Measurements from ENCODE around the gene MBNL1.
"Not testable (repeated sequence)": the region's sequence is repeated elsewhere in the genome, so short reads cannot be mapped to it uniquely, and the experiment has no call there.

MBNL1 gene

DNA sequence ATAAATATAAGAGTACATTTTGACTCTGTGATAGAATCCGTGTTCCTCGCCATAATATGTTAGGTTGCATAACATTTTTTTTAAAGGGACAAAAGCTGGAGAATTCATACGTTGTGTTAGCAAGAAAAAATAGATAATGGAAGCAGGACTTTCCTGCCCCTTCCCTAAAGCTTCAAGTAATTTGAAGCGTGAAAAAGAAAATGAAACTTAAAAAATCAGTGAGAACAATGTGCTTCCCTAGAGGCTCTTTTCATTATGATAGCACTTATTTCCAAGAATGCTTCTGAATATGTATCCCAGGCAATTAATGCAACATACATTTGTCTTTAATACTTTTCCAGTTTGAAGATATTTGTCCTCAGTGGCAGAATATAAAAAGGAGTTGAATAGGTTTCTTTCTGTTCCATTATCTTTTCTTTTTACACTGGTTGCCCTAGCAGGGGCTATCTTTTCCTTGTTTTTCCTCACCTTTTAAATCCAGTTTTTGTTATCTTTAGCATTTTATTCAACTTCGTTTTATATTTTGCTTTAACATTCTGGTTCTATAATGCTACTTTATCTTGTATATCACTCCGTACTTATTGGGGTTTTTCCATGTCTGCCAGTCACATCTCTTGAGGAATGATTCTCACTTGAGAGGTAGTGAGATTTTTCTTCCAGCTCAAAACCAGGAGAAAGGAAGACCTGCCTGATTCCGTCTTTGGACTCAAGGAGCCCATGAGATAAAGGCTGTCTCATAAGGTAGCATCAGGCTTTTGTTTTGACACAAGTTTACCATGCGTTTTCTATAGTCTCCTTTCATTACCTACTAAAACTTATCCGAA, 113.8 kb downstream of the MBNL1 start:
- DNase-seq, result no peak

DNA sequence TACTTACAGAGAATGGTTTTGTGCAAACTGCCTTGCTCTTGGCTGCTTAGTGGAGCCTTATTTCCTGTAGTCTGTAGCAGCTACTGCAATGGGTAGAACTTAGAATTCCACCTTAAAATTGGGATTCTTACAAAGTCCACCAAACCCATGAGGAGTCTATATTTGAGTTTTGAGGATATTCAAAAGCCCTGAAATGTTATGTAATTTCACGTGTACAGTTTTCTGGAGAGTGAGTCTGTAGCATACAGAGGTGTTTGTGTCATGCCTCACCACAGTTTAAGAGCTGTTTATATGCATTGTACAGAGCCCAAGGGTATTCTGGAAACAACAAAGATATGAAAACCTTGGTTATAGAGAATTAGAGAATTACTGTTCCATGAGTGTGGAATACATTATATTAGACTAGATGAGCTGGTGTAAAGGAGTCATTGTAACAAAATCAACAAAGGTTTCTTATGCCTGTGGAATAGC, 114.4 kb downstream of the MBNL1 start:
- no peak for DNase-seq

DNA sequence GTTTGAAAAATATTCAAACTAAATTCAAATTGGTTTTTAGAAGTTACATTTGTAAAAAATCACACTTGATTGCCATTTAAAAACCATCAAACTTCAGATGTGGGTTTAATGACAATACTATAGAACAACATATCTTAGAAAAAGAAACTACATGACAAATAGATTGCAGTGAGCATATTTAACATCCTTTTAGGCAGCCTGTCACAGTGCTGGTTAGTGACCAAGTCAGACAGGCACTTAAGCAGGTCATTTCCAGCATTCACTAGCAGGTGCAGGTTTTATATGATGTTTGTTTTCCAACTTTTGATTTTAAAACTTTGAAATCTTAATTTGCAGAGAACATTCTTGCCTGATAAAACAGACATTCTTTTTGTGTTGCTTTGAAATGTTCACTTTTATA, 115.7 kb downstream of the MBNL1 start:
- no peak for DNase-seq

DNA sequence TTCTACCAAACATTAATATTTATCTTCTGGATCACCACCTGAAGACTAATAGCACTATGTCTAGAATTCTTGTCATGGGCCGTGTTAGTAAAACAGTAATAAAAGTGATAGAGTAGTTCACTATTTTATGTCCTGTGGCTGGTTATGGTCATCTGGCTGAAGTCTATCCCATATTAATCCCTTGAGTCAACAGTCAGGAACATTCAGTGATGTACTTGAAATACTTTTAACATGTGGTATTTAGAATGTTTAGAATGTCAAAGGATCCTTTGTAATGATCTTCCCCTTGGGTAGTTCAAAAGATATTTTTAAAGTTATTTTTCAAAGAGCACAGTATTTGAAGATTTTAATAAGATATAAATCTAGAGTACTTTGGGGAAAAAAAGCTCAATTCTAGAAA, 117.0 kb downstream of the MBNL1 start:
- DNase-seq, result no peak

DNA sequence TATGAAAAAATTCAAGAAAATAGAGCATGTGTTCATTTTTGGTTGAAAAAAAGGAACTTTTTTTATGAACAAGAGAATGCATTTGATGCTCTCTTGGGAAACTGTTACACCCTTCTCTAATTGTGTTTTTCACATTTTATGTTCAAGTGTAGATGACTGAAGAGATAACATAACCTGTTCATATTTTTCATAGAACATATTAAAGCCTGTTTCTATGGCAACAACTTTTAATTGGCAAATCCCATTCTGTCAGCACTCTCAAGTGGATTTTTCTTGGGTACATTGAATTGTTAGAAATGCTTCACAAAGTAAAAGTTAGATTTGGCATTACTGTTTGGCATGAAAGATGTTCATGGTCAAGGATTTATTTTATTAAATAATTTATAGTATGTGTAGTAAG, 117.5 kb downstream of the MBNL1 start:
- no peak for DNase-seq

DNA sequence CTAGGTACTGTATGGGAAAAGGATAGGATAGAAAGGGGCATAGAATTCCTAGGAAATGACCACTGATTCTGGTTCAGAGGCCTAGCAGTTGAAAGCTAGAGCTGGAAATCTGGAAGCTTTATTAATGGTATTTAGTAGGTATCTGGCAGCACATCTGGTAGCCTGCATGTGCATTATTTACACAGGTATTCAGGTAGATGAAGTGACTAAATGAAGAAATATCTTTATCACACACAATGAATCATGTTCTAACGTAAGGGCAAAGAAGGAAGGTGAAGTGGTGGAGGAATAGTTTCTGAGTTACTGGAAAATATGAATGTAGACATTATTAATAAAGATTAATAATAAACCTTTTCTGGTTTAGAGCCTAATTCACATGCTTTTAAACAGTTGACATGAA, 119.9 kb downstream of the MBNL1 start:
- DNase-seq, result no peak

DNA sequence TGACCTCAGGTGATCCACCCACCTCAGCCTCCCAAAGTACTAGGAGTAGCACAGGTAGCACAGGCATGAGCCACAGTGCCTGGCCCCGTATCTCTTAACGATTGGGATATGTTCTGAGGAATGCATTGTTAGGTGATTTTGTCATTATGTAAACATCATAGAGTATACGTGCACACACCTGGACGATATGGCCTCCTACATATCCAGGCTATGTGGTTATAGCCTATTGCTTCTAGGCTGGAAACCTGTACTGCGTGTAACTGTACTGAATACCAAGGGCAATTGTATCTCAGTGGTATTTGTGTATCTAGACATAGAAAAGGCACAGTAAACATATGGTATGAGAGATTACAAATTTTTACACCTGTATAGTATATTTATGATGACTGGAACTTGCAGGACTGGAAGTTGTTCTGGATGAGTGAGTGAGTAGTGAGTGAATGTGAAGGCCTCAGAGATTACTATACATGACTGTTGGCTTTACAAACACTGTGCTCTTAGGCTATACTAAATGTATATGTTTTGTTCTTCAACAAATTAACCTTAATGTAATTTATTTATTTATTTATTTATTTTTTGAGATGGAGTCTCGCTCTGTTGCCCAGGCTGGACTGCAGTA, 120.7 kb downstream of the MBNL1 start:
- no peak for DNase-seq

DNA sequence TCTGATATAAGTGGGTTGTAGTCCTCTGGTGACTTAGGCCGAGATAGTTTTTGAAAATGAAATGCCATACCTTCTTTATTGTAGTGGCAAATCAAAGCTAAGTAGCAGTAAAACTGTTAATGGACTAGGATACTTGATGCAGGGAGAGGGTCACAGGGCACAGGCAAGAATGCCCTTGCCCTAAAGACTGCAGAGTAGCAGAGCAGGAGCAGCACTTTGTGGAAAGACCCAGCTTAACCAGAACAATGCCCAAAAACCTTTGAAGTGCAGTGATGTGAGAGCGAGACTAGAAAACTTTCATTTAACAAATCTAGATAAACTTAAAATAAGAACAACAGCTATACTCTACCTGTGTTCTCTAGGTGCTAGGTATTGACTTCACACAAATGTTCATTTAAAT, 121.9 kb downstream of the MBNL1 start:
- DNase-seq, result no peak

DNA sequence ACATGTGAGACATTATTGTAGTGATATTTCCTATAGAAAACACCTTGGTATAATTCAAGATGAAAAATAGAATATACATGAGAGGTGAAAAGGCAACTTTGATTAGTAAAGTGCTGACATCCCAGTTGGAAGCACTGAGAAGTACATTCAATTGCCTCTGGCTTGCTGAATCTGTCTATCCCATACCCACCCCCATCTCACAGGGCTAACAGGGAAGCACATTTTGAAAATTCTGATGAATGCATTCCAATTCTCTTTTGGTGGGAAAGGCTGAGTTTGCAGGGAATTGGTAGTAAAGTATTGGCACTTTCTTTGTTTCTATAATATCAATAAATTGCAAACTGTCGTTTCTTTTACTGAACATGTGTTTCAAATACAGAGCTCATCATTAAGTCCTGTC, 122.9 kb downstream of the MBNL1 start:
- no peak for DNase-seq

DNA sequence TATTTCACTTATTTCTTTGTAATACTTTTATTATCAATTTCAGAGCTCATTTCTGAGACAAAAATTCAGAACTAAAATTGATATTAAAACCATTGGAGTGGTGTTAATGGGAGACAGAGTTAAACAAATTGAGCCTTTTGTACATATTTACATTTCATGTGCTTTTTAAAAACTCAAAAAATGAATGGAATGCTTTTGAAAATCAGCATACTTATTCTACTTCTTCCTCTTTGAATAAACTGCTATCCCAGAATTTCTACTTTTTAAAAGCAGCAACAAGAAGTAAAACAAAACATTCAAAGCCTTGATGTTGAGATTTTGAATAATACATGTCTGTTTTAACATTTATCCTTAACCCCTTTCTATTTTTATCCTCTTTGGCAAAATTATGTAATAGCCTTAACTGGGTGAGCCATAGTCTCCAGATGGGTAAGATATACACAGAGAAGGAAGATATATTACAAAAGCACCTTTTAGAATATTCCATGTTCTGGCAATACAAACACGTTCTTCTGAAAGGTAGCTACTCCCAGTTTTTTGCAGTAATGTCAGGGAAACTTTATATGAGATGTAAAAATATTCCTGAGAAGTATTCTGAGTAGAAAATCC, 123.6 kb downstream of the MBNL1 start:
- DNase-seq, result no peak

DNA sequence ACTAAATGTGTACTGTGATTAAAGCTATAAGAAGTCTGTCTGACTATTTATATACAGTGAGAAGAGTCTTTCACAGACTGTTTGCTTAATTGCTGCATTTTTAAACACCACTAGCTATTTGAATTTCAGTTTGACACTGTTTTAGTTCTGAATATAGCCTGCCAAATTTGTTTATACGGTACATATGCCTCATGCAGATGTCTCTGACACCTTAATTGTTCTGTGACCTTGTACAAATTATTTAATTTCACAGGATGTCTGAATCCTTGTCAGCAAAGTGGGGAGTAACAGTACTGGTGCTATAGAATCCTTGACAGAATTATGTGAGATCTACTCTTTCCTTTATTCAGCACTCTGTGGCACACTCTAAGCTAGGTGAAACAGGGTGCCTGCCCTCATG, 125.5 kb downstream of the MBNL1 start:
- no peak for DNase-seq

DNA sequence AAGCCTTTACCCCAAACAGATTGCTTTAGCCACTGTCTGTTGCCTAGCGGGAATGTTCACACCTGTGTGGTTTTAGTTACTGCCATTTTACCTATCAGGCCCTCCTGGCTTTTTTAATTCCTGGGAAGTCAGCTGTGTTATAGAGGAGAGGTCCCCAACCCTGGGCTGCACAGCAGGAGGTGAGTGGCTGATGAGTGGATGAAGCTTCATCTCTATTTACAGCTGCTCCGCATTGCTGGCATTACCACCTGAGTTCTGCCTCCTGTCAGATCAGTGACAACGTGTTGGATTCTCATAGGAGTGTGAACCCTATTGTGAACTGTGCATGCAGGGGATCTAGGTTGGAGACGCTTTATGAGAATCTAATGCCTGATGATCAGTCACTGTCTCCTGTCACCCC, 127.0 kb downstream of the MBNL1 start:
- DNase-seq, result no peak

DNA sequence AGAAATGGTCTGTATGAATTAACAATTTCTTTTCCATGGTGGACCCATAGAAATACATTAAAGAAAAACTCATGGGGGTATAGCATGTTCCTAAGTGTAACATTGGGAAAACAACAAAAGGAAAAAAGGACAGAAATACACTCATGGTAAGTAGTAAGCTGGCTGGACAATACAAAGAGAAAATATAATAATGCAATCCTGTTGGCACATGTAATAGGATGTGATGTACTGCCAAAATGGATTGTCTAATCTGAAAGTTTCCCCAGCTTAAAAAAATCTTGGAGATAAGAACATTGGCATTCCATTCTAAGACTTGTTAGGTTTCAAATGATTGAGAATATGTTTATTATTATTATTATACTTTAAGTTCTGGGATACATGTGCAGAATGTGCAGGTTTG, 128.1 kb downstream of the MBNL1 start:
- no peak for DNase-seq

DNA sequence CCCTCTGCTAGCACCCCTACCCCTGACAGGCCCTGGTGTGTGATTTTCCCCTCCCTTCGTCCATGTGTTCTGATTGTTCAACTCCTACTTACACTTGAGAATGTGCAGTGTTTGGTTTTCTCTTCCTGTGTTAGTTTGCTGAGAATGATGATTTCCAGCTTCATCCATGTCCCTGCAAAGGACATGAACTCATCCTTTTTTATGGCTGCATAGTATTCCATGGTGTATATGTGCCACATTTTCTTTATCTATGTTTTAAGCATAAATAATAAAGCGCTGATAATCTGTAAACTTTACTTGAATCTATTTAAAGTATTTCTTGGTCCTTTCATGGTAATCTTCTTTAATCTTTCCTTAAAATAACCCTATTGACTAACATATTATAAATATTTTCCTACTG, 128.6 kb downstream of the MBNL1 start:
- DNase-seq, result not testable (repeated sequence)

DNA sequence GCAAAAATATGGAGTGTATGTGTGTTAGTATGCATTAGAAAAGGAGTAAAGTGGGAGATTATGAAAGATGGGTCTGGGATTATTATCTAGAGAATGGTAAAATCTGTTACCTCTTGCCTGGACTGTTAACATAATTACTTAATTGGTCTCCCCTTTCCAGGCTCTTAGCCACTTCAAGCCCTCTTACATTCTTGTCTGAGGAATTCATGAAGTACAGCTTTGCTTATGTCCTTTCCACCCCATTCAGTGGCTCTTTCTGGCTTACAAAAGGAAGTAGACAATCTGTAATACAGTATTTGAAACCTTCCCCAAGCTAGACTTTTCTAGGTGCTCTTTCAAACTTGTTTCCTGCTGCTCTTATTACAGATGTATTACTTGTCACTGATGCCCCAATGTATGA, 129.8 kb downstream of the MBNL1 start:
- peak; percentile 33 for DNase-seq

DNA sequence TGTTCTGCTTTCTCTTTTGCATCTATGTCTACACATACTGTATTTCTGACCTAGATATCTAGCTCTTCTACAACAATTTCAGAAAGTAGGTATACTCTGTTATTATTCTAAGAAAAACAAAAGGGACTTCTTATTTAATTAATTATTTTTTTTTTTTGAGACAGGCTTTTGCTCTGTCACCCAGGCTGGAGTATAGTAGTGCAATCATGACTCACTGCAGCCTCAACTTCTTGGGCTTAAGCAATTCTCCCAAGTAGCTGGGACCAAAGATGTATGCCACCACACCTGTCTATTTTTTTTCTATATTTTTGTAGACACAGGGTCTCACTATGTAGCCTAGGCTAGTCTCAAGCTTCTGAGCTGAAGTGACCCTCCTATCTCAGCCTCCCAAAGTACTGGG, 130.6 kb downstream of the MBNL1 start:
- no peak for DNase-seq

DNA sequence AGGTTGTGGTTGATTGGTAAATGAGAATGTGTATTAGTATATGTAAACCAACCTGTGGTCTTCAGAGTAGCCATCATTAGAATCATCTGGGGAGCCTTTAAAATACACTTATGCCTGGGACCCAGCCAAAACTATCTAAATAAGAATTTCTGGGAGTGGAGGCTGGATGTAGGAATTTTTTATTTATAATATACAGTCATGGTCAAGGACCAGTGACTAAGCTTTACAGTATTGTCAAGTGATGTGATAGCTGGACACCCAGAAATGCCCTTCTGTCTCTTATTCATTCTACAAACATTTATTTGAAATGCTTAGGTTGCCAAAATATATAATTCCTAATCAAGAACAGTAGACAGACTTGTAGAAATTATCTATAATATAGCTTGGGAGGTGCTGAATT, 132.2 kb downstream of the MBNL1 start:
- no peak for DNase-seq

DNA sequence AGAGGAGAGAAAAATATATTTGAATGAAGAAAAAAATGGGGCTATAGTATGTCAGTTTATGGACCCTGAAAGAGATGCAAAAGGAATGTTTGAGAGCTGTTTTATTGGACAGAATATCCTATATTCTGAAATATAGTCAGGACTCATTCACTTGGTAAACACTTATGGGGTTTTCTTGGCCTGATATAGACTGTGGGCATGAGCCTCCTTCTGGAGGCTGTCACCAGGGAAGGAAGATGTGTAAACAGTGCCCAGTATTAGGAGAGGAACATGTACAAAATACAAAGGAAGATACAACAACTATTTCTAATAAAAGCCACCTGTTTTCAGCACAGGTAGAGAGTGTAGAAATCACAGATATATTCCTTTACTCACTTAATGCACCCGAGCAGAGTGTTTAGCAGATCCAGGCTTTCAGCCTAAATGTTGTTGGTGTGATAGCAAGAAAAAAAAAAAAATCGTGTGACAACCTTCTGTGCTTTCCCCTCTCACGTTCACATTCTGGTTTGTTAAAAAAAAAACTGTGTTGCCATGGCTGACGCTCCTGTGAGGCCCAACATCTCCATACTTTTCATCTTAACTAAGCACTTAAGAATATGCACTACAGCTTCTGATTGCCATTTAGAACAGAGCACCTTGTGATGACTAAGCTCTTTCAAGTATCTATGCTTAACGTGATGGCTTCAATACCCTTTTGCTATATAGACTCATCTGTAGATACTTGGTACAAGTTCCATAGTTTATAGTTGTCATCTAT, 134.1 kb downstream of the MBNL1 start:
- DNase-seq, result peak; percentile 58

DNA sequence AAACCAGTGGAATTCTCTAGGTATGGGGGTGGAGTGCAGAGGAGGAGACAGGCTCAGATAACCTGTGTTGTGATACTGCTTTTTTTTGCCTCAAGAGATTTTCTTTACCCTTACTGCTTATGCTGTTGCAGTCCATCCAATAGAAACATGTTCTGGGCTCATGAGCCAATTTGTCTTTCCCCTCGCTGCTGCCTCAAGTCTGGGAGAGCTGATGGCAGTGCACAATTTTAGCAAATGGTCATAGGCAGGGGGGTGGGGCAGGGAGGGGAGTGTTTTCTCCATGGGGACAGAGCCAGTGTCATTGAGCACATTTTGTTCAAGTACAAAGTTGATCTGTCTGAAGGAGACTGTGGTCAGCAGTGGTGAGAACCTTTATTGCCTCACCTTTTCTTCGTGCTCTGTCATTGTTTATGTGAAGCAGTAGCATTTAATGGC, 134.9 kb downstream of the MBNL1 start:
- DNase-seq, result no peak

DNA sequence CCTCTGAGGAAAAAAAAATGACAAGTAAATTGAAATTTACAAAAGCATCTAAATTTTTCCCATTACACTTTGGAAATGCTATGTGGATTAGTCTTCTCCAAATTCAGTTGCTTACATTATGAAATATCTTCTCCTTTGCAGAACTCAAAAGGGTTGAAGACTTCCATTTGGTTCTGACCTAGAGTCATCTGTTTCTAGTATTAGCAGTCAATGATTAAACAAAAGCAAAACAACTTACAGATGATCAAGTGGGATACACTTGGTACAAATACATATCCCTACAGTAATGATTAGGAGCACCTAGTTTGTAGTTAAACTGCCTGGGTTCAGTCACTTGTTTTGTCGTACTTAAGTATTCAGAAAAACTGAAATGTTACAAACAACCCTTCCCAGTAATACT, 136.2 kb downstream of the MBNL1 start:
- DNase-seq, result no peak

DNA sequence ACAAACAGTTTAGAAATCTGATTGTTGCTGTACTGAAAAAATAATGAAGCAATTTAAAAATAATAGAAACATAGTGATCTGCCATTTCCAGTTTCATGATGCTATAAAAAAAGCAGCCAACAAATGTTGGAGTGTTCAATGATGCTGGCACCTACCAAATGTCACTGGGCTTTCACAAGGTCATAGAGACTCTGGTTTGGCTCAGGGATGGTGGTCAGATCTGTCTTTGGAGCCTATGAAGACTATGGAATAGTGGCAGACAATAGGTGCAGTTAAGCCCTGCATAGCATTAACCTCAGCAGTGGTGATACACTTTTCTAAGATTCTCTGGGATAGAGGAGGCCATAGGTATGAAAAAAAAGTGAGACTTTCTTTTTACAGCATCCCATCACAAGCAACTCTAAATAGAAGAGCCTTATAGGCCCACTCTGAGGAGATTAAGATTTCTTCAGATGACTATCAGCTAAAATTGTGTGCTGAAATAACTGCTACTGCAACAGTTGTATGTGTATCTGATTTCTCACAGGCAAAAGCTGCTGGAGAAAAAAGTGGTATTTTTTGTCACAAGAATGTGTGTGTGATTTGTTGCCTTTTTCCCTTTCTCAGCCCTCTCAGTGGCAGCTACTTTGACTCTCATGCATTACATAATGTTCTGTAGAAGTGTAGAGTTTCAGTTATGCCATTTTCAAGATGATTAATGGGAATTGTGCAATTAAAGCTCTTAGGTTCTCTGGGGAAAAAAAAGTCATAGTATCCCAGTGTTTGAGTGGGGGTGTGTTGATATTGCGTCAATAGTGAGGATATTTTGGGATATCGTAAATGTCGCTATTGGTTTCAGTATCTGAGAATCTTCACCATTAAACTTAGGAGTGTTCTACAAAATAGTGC, 137.4 kb downstream of the MBNL1 start:
- DNase-seq, result peak; percentile 67

DNA sequence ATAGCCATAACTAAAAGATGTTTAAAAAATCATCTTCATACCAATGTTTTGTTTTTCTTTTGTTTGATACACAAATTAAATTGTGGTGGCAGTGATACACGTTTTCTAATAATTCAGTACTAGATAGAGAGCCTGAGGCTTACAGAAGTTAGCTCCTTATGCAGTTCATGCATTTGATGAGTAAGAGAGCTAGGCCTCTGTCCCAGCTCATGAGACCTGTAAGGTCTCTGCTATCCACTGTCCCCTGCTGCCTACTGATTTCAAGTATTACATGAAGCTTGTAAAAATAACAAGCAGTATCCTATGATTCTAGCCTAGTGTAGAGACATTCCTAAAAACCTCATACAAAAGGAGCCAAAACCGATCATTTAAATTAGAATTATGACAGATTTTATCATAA, 144.5 kb downstream of the MBNL1 start:
- no peak for DNase-seq

All from DMS79 treated with DMSO at 0.1 percent for 48 hours (cell line).